K562 (cell line): ENCODE results near the gene SNX10. TPM values are rescaled to one million over a fixed set of nuclear protein-coding genes. Genes with fewer than 3 reads are reported as not detected.

ENCODE experiments used
- HDAC2 ChIP-seq: fragments of 450-650 bp; IDR thresholded peaks from 2 replicates; pipeline ENCODE4 v1.6.1; 2016; ENCODE audit warnings: mild to moderate bottlenecking
- NFATC3 ChIP-seq: fragments of 450-650 bp; IDR thresholded peaks from 2 replicates; pipeline ENCODE4 v1.6.1; 2017; ENCODE audit warnings: mild to moderate bottlenecking
- RAD21 ChIP-seq, 2 experiments: fragments of 250-450 bp in 1 of 2; fragments of 450-650 bp in 1 of 2; sonication (Bioruptor Pico) in 1 of 2; formaldehyde crosslinking in 1 of 2; IDR thresholded peaks in 1 of 2; conservative IDR thresholded peaks in 1 of 2; 2 replicates each; pipeline versions ENCODE4 v1.4.0 to v1.8.0; 2020 to 2022; ENCODE audit warnings: mild to moderate bottlenecking in 2 of 2, moderate library complexity in 1 of 2
- ZNF184 ChIP-seq: sonication (generic); formaldehyde crosslinking; IDR thresholded peaks from 2 replicates; pipeline ENCODE4 v1.5.0; 2020; ENCODE audit warnings: missing genetic modification reagents
- ZNF407 ChIP-seq: fragments of 450-650 bp; IDR thresholded peaks from 2 replicates; pipeline ENCODE4 v1.6.1; 2016; ENCODE audit warnings: low read depth
- ZSCAN32 ChIP-seq: fragments of 450-650 bp; formaldehyde crosslinking; IDR thresholded peaks from 2 replicates; pipeline ENCODE4 v1.4.0; 2020; ENCODE audit warnings: mild to moderate bottlenecking, moderate library complexity
- polyA plus RNA-seq, 8 experiments: library from polyadenylated mRNA; depleted of rRNA in 4 of 8; stranded (reverse) in 5 of 8; unstranded in 3 of 8; fragments of >200 nt; fragmentation: Nextera tagmentation in 2 of 8; fragmentation: Illumina TruSeq in 1 of 8; extraction: Ambion mirVana in 2 of 8; extraction: Trizol in 1 of 8; gene quantifications; 2 replicates each; pipeline versions ENCODE4 v1.2.1 to v1.2.3, GENCODE V29; 2011 to 2014; ENCODE audit warnings: inconsistent platforms in 1 of 8, missing spikeins in 1 of 8
- total RNA-seq, 7 experiments: library from RNA; depleted of rRNA in 6 of 7; stranded (reverse); fragments of >200 nt in 6 of 7; fragmentation: Illumina TruSeq in 2 of 7; extraction: Trizol in 2 of 7; gene quantifications; 2 replicates each; pipeline versions ENCODE4 v1.2.1 to v1.2.3, GENCODE V29; 2011 to 2021; ENCODE audit warnings: low replicate concordance in 1 of 7

The SNX10 gene
- total and polyA plus RNA-seq, 9 of the 15 experiments (the other 6 are each of a cell fraction or from before 2014, with no cell fraction given): 6.9 to 16.5 (median 11.5) TPM

GRCh38 chr7:26326211-26326610 is 34.5 kb downstream of the SNX10 start (continued):
- TF ChIP-seq ZNF407 (no peak), ZSCAN32 (CRISPR knock-in tag) (no peak), HDAC2 (no peak), RAD21 (CRISPR knock-in tag; conservative IDR thresholded peaks at IDR 0.05 in 1 of 2, IDR thresholded peaks at IDR 0.05 in 1 of 2) (no peak), ZNF184 (no peak), NFATC3 (no peak)
